IMR-90 (cell line): Measurements from ENCODE around the gene MAGEA10. TPM values are rescaled to one million over a fixed set of nuclear protein-coding genes. Genes with fewer than 3 reads are reported as not detected.

Experiments used
- ATAC-seq: fragments of 200-7000 bp; cut with Tn5 transposase; 2 replicates; pipeline ENCODE4 v1.9.1; 2020; ENCODE audit warnings: low read depth, mild to moderate bottlenecking, moderate library complexity
- BruUV-seq: library from RNA; stranded (reverse); fragments of 400-500 nt; replicated peaks from 2 replicates; lab custom pipeline; 2021; lab: Mats Ljungman, UMichigan
- CTCF ChIA-PET: fragments of 300-600 bp; formaldehyde crosslinking; extraction: SDS; loops from one replicate; lab custom pipeline; 2021; ENCODE audit warnings: antibody characterized with exemption; lab: Yijun Ruan, JAX
- POLR2A ChIA-PET: fragments of 300-600 bp; sonication (Branson Sonifier 250); formaldehyde crosslinking; loops from one replicate; lab custom pipeline; 2022; ENCODE audit warnings: antibody characterized with exemption; ENCODE audit not compliant: unreplicated experiment; lab: Charles Lee
- DNase-seq: peaks from one replicate; pipeline ENCODE4 v3.0.0; 2013
- H2AFZ ChIP-seq: replicated peaks from 2 replicates; pipeline ENCODE3; 2013; ENCODE audit warnings: low read length, mild to moderate bottlenecking; ENCODE audit not compliant: poor library complexity
- H2AK5ac ChIP-seq: 2 replicates; pipeline ENCODE4 v1.6.1; 2013; ENCODE audit warnings: low read depth, low read length, inconsistent platforms
- H2AK9ac ChIP-seq: replicated peaks from 2 replicates; pipeline ENCODE3; 2013; ENCODE audit warnings: mild to moderate bottlenecking, low read depth, low read length, moderate library complexity; ENCODE audit not compliant: poor library complexity
- H2BK120ac ChIP-seq: 2 replicates; pipeline ENCODE4 v1.6.1; 2013; ENCODE audit warnings: low read depth, low read length, inconsistent platforms
- H2BK15ac ChIP-seq: 3 replicates; pipeline ENCODE4 v1.6.1; 2013; ENCODE audit warnings: low read depth, low read length, inconsistent platforms
- H2BK20ac ChIP-seq: 2 replicates; pipeline ENCODE4 v1.6.1; 2013; ENCODE audit warnings: low read depth, mild to moderate bottlenecking, inconsistent platforms, low read length, moderate library complexity
- H2BK5ac ChIP-seq: 2 replicates; pipeline ENCODE4 v1.6.1; 2013; ENCODE audit warnings: mild to moderate bottlenecking, low read depth, low read length, inconsistent platforms; ENCODE audit not compliant: poor library complexity, severe bottlenecking
- H3K14ac ChIP-seq: replicated peaks from 2 replicates; pipeline ENCODE4 v1.6.1; 2013; ENCODE audit warnings: low read depth, low read length, inconsistent platforms
- H3K18ac ChIP-seq: 2 replicates; pipeline ENCODE4 v1.6.1; 2013; ENCODE audit warnings: low read depth, low read length, control low read depth
- H3K23ac ChIP-seq: 2 replicates; pipeline ENCODE4 v1.6.1; 2013; ENCODE audit warnings: low read depth, low read length, inconsistent platforms
- H3K27ac ChIP-seq: 2 replicates; pipeline ENCODE4 v1.5.1; 2013; ENCODE audit warnings: mild to moderate bottlenecking, control low read depth, low read length; ENCODE audit not compliant: insufficient read depth
- H3K27me3 ChIP-seq: 2 replicates; pipeline ENCODE4 v1.6.1; 2013; ENCODE audit warnings: low read length; ENCODE audit not compliant: control insufficient read depth, insufficient read depth
- H3K36me3 ChIP-seq: 2 replicates; pipeline ENCODE4 v1.6.1; 2013; ENCODE audit warnings: low read length, mixed read lengths; ENCODE audit not compliant: control insufficient read depth, insufficient read depth
- H3K4ac ChIP-seq: 2 replicates; pipeline ENCODE4 v1.6.1; 2013; ENCODE audit warnings: low read depth, low read length, inconsistent platforms
- H3K4me1 ChIP-seq: 2 replicates; pipeline ENCODE4 v1.6.1; 2013; ENCODE audit warnings: low read length, mixed read lengths; ENCODE audit not compliant: control insufficient read depth, insufficient read depth
- H3K4me2 ChIP-seq: 2 replicates; pipeline ENCODE4 v1.6.1; 2013; ENCODE audit warnings: low read depth, mild to moderate bottlenecking, control low read depth, low read length, moderate library complexity
- H3K4me3 ChIP-seq: 2 replicates; pipeline ENCODE4 v1.5.1; 2013; ENCODE audit warnings: low read depth, mild to moderate bottlenecking, control low read depth, low read length, moderate library complexity; ENCODE audit not compliant: insufficient read depth
- H3K56ac ChIP-seq: 2 replicates; pipeline ENCODE4 v1.6.1; 2013; ENCODE audit warnings: low read length, inconsistent platforms; ENCODE audit not compliant: insufficient read depth; ENCODE audit errors: extremely low read depth
- H3K79me1 ChIP-seq, 2 experiments: 2 replicates each; pipeline ENCODE4 v1.6.1; 2013; ENCODE audit warnings: low read length in 2 of 2, inconsistent platforms in 1 of 2, low read depth in 1 of 2
- H3K9ac ChIP-seq: 2 replicates; pipeline ENCODE4 v1.6.1; 2013; ENCODE audit warnings: low read depth, low read length, control low read depth
- H3K9me1 ChIP-seq: 2 replicates; pipeline ENCODE4 v1.6.1; 2013; ENCODE audit warnings: low read length, inconsistent platforms; ENCODE audit not compliant: insufficient read depth
- H3K9me3 ChIP-seq: 2 replicates; pipeline ENCODE4 v1.6.1; 2013; ENCODE audit warnings: low read length; ENCODE audit not compliant: control insufficient read depth, insufficient read depth
- H4K20me1 ChIP-seq: 2 replicates; pipeline ENCODE4 v1.6.1; 2013; ENCODE audit warnings: low read length, inconsistent platforms; ENCODE audit not compliant: insufficient read depth
- H4K5ac ChIP-seq: 2 replicates; pipeline ENCODE4 v1.6.1; 2013; ENCODE audit warnings: mild to moderate bottlenecking, low read depth, low read length, control low read depth
- H4K8ac ChIP-seq, 2 experiments: 2 replicates each; pipeline ENCODE4 v1.6.1; 2013; ENCODE audit warnings: low read depth in 2 of 2, low read length in 2 of 2, control low read depth in 1 of 2, inconsistent platforms in 1 of 2
- H4K91ac ChIP-seq: 2 replicates; pipeline ENCODE4 v1.6.1; 2013; ENCODE audit warnings: low read depth, low read length, inconsistent platforms; ENCODE audit not compliant: insufficient read depth
- CEBPB ChIP-seq: IDR thresholded peaks from 2 replicates; pipeline ENCODE4 v1.6.1; 2012; ENCODE audit warnings: low read depth, low read length, improper control_type of control experiment
- CHD1 ChIP-seq: IDR thresholded peaks from 2 replicates; pipeline ENCODE4 v1.6.1; 2012; ENCODE audit warnings: low read depth, low read length, improper control_type of control experiment
- CTCF ChIP-seq: conservative IDR thresholded peaks from 2 replicates; pipeline ENCODE4 v1.5.1; 2012; ENCODE audit warnings: mild to moderate bottlenecking, low read depth, low read length, improper control_type of control experiment
- FOS ChIP-seq: fragments of 150-350 bp; IDR thresholded peaks from 2 replicates; pipeline ENCODE4 v1.6.1; 2016; ENCODE audit warnings: low read depth, low read length
- MAZ ChIP-seq: IDR thresholded peaks from 2 replicates; pipeline ENCODE4 v1.6.1; 2012; ENCODE audit warnings: low read depth, mild to moderate bottlenecking, low read length, improper control_type of control experiment, moderate library complexity, borderline replicate concordance
- MXI1 ChIP-seq: IDR thresholded peaks from 2 replicates; pipeline ENCODE4 v1.6.1; 2012; ENCODE audit warnings: low read depth, mild to moderate bottlenecking, low read length, moderate library complexity, borderline replicate concordance
- NFE2L2 ChIP-seq: fragments of 150-350 bp; IDR thresholded peaks from 2 replicates; pipeline ENCODE4 v1.6.1; 2016; ENCODE audit warnings: low read depth, mild to moderate bottlenecking, low read length
- POLR2A ChIP-seq: IDR thresholded peaks from 2 replicates; pipeline ENCODE4 v1.6.1; 2012; ENCODE audit warnings: mild to moderate bottlenecking, low read depth, low read length
- RAD21 ChIP-seq: IDR thresholded peaks from 2 replicates; pipeline ENCODE4 v1.6.1; 2012; ENCODE audit warnings: low read length, improper control_type of control experiment
- RCOR1 ChIP-seq: IDR thresholded peaks from 2 replicates; pipeline ENCODE4 v1.6.1; 2012; ENCODE audit warnings: mild to moderate bottlenecking, low read length, improper control_type of control experiment; ENCODE audit not compliant: insufficient replicate concordance
- SMC3 ChIP-seq: fragments of 150-350 bp; IDR thresholded peaks from 2 replicates; pipeline ENCODE4 v1.6.1; 2016; ENCODE audit warnings: low read depth, mild to moderate bottlenecking, antibody characterized with exemption, low read length, moderate library complexity
- WGBS, 2 experiments: methylation state at CpG; one replicate each; pipeline versions ENCODE4 v1.1.5 to v1.1.7; 2013; ENCODE audit warnings: missing lambda C conversion rate in 2 of 2; ENCODE audit not compliant: insufficient read length in 1 of 2; ENCODE audit errors: extremely low coverage in 2 of 2; 5-methylcytosine and 5-hydroxymethylcytosine counted together
- dilution Hi-C: fragments of 300-500 bp; cut with HindIII; formaldehyde crosslinking; loops from one replicate; pipeline ENCODE4 v1.14.3; 2018; ENCODE audit warnings: low sequenced_read_pairs; ENCODE audit not compliant: unreplicated experiment
- in situ Hi-C: fragments of 300-500 bp; cut with MboI; formaldehyde crosslinking; loops from 3 replicates; pipeline ENCODE4 v1.14.3; 2019; ENCODE audit warnings: low sequenced_read_pairs, inconsistent platforms, mixed read lengths
- intact Hi-C: fragments of 100-400 bp; cut with micrococcal nuclease; formaldehyde crosslinking; loops from 2 replicates; pipeline ENCODE4 v1.10.0; 2022
- polyA plus RNA-seq, 3 experiments: library from polyadenylated mRNA; depleted of rRNA; stranded (reverse); fragments of >200 nt; gene quantifications; 2 replicates each; pipeline ENCODE4 v1.2.3, GENCODE V29; 2012; ENCODE audit warnings: low replicate concordance in 1 of 3
- total RNA-seq: library from RNA; depleted of rRNA; stranded (reverse); fragments of >200 nt; gene quantifications from 2 replicates; pipeline ENCODE4 v1.2.3, GENCODE V29; 2012
- TF ChIP-seq, protein P1 (sequence below): fragments of 150-350 bp; IDR thresholded peaks from 2 replicates; pipeline ENCODE4 v1.6.1; 2017; ENCODE audit warnings: mild to moderate bottlenecking, antibody characterized with exemption, low read length, low read depth

MAGEA10 gene
- total and polyA plus RNA-seq, 2 of the 4 experiments (the other 2 are of a cell fraction): not detected

DNA sequence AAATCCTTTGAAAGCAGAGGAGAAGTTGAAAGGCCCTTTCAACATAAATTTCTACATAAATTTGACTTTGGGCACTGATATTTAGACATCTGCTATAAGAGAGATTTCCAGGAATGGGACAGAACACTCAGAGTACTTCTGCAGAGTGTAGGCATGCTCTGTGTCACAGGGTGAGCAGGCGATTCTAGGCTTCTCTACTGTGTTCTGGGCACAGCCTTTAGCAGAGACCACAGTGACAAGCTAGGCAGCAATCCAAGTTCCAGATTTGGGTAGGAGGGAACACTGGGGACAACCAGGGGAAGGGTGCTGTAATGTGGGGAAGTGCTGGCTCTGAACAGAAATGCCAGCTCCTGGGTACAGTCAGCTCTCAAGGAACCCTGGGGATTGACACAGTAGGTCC, 6.9 kb downstream of the MAGEA10 start:
- in situ Hi-C loops: no loop called here
- intact Hi-C loops: no loop called here
- ChIA-PET CTCF (no interaction called here), POLR2A (no interaction called here)
- Histone ChIP-seq H3K27me3 (no peaks in the 10 kb centered on the region), H3K18ac (no peak overlapping the region), H2BK5ac (no peak overlapping the region), H2BK120ac (no peak overlapping the region), H2AFZ (no peak overlapping the region), H4K8ac (no peak overlapping the region), H3K4ac (no peak overlapping the region), H2AK9ac (no peak overlapping the region), H3K56ac (no peak overlapping the region), H3K14ac (no peak overlapping the region), H4K20me1 (no peaks in the 10 kb centered on the region), H3K9me1 (no peaks in the 10 kb centered on the region), H3K4me3 (no peak overlapping the region), H3K9ac (no peak overlapping the region), H4K91ac (no peak overlapping the region), H2BK20ac (no peak overlapping the region), H4K5ac (no peak overlapping the region), H3K23ac (no peak overlapping the region), H3K4me2 (no peak overlapping the region), H3K4me1 (no peaks in the 10 kb centered on the region), H2AK5ac (no peak overlapping the region), H3K27ac (no peak overlapping the region), H2BK15ac (no peak overlapping the region), H3K9me3 (peaks cover 17% of the 10 kb centered on the region; the same call in 1 of the 2 replicates), H3K36me3 (no peaks in the 10 kb centered on the region), H3K79me1 (no peaks in the 10 kb centered on the region)
- dilution Hi-C loops: no loop called here
- no CpG with 5 or more reads among the region's 1 CpG for WGBS, 2 experiments
- no peak for TF ChIP-seq CTCF
- no peak for TF ChIP-seq RCOR1
- TF ChIP-seq, protein P1, sequence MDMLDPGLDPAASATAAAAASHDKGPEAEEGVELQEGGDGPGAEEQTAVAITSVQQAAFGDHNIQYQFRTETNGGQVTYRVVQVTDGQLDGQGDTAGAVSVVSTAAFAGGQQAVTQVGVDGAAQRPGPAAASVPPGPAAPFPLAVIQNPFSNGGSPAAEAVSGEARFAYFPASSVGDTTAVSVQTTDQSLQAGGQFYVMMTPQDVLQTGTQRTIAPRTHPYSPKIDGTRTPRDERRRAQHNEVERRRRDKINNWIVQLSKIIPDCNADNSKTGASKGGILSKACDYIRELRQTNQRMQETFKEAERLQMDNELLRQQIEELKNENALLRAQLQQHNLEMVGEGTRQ: no peak
- TF ChIP-seq CEBPB: no peak
- TF ChIP-seq FOS: no peak
- TF ChIP-seq MXI1: no peak
- TF ChIP-seq NFE2L2: no peak
- TF ChIP-seq RAD21: no peak
- no peak for TF ChIP-seq CHD1
- TF ChIP-seq SMC3: no peak
- TF ChIP-seq POLR2A: no peak
- TF ChIP-seq MAZ: no peak
- no TSS peak for BruUV-seq
- ATAC-seq (no peak), DNase-seq (no peak)
